Prostate gland (tissue), 2 donors: Measurements from ENCODE around the gene ELP5. TPM values are rescaled to one million over a fixed set of nuclear protein-coding genes. Genes with fewer than 3 reads are reported as not detected.
A peak's percentile ranks its signal among the peaks of the same experiment; 100 is the strongest.

Experiments
- DNase-seq: peaks from one replicate; pipeline ENCODE4 v3.0.0-alpha.2; 2019; ENCODE audit warnings: low spot score
- H3K27ac ChIP-seq, 2 donors: fragments of 200-600 bp; sonication (generic); 2 replicates each; pipeline ENCODE4 v1.5.1; 2017 to 2019
- H3K27me3 ChIP-seq: fragments of 200-600 bp; sonication (generic); replicated peaks from 2 replicates; pipeline ENCODE4 v1.5.1; 2019; ENCODE audit not compliant: insufficient read depth
- H3K36me3 ChIP-seq, 2 donors: fragments of 200-600 bp; sonication (generic); 1 replicate in 1 of 2; 2 replicates in 1 of 2; pipeline versions ENCODE4 v1.5.1 to v1.8.1; 2017 to 2019
- H3K4me1 ChIP-seq: fragments of 200-600 bp; sonication (generic); replicated peaks from 2 replicates; pipeline ENCODE4 v1.5.1; 2019
- H3K4me3 ChIP-seq, 2 donors: fragments of 200-600 bp; sonication (generic); 2 replicates each; pipeline ENCODE4 v1.5.1; 2017 to 2019
- H3K9me3 ChIP-seq: fragments of 200-600 bp; sonication (generic); 2 replicates; pipeline ENCODE4 v1.5.1; 2017
- POLR2A ChIP-seq: fragments of 450-650 bp; IDR thresholded peaks from one replicate; pipeline ENCODE4 v1.6.1; 2016; ENCODE audit warnings: antibody characterized with exemption, mild to moderate bottlenecking
- POLR2AphosphoS5 ChIP-seq: sonication (generic); formaldehyde crosslinking; IDR thresholded peaks from one replicate; pipeline ENCODE4 v1.6.1; 2017; ENCODE audit warnings: antibody characterized with exemption
- WGBS: methylation state at CpG from one replicate; pipeline ENCODE4 v1.1.5; 2018; 5-methylcytosine and 5-hydroxymethylcytosine counted together
- intact Hi-C: fragments of 100-400 bp; cut with DNase I; formaldehyde crosslinking; loops from one replicate; pipeline ENCODE4 v1.14.2; 2022
- total RNA-seq, 2 donors: library from RNA; depleted of rRNA; stranded (reverse); fragments of >200 nt; gene quantifications; one replicate each; pipeline ENCODE4 v1.1.0, GENCODE V29; 2016
- TF ChIP-seq, protein P1 (sequence below), 4 experiments: fragments of 200-600 bp in 2 of 4; fragments of 450-650 bp in 2 of 4; sonication (generic) in 2 of 4; IDR thresholded peaks; 1 replicate in 3 of 4; 2 replicates in 1 of 4; pipeline ENCODE4 v1.5.1; 2016 to 2019; ENCODE audit warnings: antibody characterized with exemption in 4 of 4, mild to moderate bottlenecking in 2 of 4, moderate library complexity in 2 of 4

The ELP5 gene
- total RNA-seq, 2 donors from 2014 or later, result 50.1 to 65.2 TPM

DNA sequence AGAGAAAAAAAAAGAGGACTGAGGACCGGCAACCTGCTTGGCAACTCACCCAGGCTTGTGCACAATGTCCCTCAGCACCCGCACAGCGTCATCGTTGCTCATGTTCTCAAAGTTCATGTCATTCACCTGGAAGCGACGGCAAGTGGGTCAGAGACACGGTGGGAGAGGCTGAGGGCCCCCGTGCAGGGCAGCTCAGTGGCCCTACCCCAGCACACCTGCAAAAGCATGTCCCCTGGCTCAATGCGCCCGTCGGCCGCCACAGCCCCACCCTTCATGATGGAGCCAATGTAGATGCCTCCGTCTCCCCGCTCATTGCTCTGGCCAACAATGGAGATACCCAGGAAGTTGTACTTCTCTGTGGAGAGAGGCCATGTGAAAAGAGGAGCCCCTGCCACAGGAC is 23.1 kb upstream of the ELP5 start:
- Histone ChIP-seq H3K27me3 (no peaks in the 10 kb centered on the region), H3K4me1 (peaks cover 13% of the 10 kb centered on the region), H3K9me3 (no peaks in the 10 kb centered on the region), H3K4me3 (no peak overlapping the region), H3K27ac (peak overlapping the region; percentile 86 to 99), H3K36me3 (peaks cover 2 to 24% of the 10 kb centered on the region in 2 donors)
- 85% methylated on average over 14 of the region's 14 CpGs for WGBS
- intact Hi-C loops, result no loop called here
- no peak for TF ChIP-seq POLR2AphosphoS5
- TF ChIP-seq POLR2A, result no peak
- TF ChIP-seq, protein P1, sequence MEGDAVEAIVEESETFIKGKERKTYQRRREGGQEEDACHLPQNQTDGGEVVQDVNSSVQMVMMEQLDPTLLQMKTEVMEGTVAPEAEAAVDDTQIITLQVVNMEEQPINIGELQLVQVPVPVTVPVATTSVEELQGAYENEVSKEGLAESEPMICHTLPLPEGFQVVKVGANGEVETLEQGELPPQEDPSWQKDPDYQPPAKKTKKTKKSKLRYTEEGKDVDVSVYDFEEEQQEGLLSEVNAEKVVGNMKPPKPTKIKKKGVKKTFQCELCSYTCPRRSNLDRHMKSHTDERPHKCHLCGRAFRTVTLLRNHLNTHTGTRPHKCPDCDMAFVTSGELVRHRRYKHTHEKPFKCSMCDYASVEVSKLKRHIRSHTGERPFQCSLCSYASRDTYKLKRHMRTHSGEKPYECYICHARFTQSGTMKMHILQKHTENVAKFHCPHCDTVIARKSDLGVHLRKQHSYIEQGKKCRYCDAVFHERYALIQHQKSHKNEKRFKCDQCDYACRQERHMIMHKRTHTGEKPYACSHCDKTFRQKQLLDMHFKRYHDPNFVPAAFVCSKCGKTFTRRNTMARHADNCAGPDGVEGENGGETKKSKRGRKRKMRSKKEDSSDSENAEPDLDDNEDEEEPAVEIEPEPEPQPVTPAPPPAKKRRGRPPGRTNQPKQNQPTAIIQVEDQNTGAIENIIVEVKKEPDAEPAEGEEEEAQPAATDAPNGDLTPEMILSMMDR (IDR thresholded peaks at IDR 0.05), result no peak
- DNase-seq, result no peak

DNA sequence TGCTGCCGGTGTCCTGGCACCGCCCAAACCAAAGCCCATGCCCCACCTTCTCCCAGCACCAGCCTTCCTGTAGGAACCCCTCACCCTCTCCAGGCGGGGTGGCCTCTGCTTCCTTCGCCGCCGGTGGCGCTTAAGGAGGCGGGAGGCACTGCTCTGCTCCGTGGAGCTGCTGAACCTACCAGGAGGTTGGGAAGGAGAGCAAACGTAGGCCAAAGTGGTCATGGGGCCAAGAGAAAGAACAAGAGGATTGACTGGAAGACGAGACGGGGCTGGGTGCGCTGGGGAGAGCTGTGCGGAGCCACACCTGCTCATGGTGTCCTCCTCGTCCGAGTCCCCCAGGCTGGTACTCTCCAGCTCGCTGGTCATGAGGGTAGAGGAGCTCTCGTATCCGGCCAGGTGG is 22.5 kb upstream of the ELP5 start:
- Histone ChIP-seq H3K4me1 (peaks cover 13% of the 10 kb centered on the region), H3K27ac (peak overlapping the region; percentile 86 to 99), H3K4me3 (no peak overlapping the region), H3K9me3 (no peaks in the 10 kb centered on the region), H3K27me3 (no peaks in the 10 kb centered on the region), H3K36me3 (peaks cover 2 to 18% of the 10 kb centered on the region in 2 donors)
- DNase-seq, result no peak
- TF ChIP-seq POLR2AphosphoS5, result no peak
- TF ChIP-seq, protein P1 (IDR thresholded peaks at IDR 0.05), result no peak
- no peak for TF ChIP-seq POLR2A
- intact Hi-C loops, result no loop called here
- 91% methylated on average over 19 of the region's 19 CpGs for WGBS

DNA sequence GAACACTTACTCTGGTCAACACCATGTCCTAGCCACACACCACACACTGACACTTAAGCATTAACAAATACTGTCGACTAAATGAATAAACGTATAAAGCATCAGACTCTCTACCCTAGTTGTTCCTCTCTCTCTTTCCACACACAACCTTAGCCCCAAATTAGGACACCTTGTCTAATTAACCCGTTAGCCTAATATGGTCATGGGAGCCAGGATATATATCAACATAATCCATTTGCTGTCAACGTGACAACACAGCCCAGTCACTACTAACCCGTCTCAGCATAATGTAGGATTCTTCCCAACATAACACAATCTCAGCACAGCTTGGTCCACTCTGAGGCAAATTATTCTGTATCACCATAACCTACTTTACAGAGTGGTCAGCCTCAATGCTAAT is 19.9 kb upstream of the ELP5 start:
- no peak for DNase-seq
- Histone ChIP-seq H3K4me1 (peaks cover 17% of the 10 kb centered on the region), H3K27ac (peak overlapping the region in 1 of 2 donors; percentile 99), H3K4me3 (peak overlapping the region in 1 of 2 donors; percentile 95), H3K9me3 (no peaks in the 10 kb centered on the region), H3K36me3 (peaks cover 0 to 15% of the 10 kb centered on the region in 2 donors), H3K27me3 (no peaks in the 10 kb centered on the region)
- TF ChIP-seq POLR2AphosphoS5, result no peak
- TF ChIP-seq, protein P1 (IDR thresholded peaks at IDR 0.05), result no peak
- intact Hi-C loops, result loop anchor here (10.0 kb wide), 1 partner anchor 603 kb away; the partner anchor contains the start of gene KDM6B
- WGBS, result 73% methylated on average over 5 of the region's 5 CpGs

DNA sequence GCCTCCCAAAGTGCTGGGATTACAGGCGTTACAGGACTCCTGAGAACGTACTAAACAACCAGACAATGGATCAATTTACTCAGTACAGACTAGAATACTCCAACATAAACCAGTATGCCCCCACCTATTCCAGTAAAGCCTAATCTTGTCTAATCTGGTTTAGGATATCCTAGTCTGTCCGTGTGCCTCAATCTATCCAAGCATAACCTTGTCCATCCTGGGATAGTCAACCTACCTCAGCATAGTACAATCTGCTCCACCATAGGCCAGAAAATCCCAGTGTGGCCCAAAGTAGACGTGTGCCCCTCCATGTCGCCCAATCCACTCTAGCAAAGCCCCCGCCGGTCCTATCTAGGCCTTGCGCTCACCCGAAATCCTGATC is 18.3 kb upstream of the ELP5 start:
- intact Hi-C loops, result loop anchor here (10.0 kb wide), 1 partner anchor 601 kb away; the partner anchor contains the start of gene KDM6B

DNA sequence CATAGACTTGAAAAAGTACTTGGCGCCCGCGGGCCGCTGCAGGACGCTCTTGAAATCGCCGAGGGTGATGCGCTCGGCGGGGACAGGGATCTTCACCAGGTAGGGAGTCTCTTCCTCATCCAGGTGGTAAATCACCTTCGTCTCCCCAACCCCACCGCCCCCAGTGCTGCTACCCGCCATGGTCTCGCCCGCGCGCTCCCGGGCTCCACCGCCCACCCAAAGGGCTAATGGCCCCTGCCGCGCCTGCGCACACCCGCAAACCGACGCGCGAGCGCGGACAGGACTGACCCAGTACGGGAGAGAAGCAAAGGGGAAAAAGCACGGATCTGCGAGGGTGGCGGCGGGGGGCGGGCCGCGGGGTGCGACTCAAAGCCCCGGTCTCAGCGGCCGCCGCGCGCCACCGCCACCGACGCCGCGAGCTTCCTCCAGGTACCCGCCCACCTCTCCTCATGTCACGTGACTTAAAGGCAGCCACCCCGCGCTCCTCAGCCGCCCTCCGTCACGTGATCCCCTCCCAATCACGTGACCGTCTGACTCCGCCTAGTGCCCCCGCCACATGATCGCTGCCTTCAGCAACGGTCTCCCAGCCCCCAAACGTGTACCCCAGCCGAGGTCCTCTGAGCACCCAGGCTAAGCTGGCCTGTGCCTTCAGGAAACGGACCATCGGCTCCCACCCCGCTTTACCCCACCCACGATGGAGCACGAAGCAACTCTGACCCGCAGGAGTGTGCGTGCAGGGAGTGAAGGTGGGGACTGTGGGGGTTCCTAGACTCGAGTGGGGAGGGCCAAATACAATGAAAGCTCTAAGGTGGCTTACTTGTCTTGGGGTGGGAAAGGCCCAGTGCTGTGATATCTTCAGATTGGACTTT is 17.7 kb upstream of the ELP5 start, which contains the start of gene DVL2:
DVL2 (minus strand) TSS at position 435 of the 869 bp plus-strand sequence; CDS start at position 180, 255 bp downstream.
- Histone ChIP-seq H3K27me3 (no peaks in the 10 kb centered on the region), H3K4me1 (peaks cover 7% of the 10 kb centered on the region), H3K4me3 (peak within 1 kb of the TSS; percentile 95), H3K36me3 (peaks cover 0 to 8% of the 10 kb centered on the region in 2 donors), H3K9me3 (no peaks in the 10 kb centered on the region), H3K27ac (peak within 1 kb of the TSS; percentile 96 to 99)
- under 1% methylated on average over 68 of the region's 72 CpGs for WGBS
- DNase-seq, result peak; percentile 96
- intact Hi-C loops, result loop anchor here (10.0 kb wide), 1 partner anchor 600 kb away; the partner anchor contains the start of gene KDM6B
- TF ChIP-seq POLR2AphosphoS5 (peak; percentile 97), POLR2A (peak; percentile 96)
- TF ChIP-seq, protein P1 (IDR thresholded peaks at IDR 0.05), result peak in 1 of 4 experiments; percentile 39

More for the DNA sequence above, 18.3 kb upstream of the ELP5 start:
- Histone ChIP-seq H3K9me3 (no peaks in the 10 kb centered on the region), H3K4me3 (peak overlapping the region; percentile 95), H3K4me1 (peaks cover 13% of the 10 kb centered on the region), H3K27me3 (no peaks in the 10 kb centered on the region), H3K36me3 (peaks cover 0 to 11% of the 10 kb centered on the region in 2 donors), H3K27ac (peak overlapping the region; percentile 96 to 99)
- 3% methylated on average over 9 of the region's 9 CpGs for whole genome bisulfite sequencing
- TF ChIP-seq POLR2AphosphoS5, result no peak
- DNase-seq, result no peak
